Occipital lobe (tissue), 2 donors: ENCODE measurements around the gene CDC42BPB. TPM values are rescaled to one million over a fixed set of nuclear protein-coding genes. Genes with fewer than 3 reads are reported as not detected.

Source experiments
- DNase-seq: peaks from one replicate; lab custom pipeline; 2025; lab: John Stamatoyannopoulos, UW
- total RNA-seq: library from RNA; depleted of rRNA; stranded (reverse); fragments of >200 nt; gene quantifications from one replicate; pipeline ENCODE4 v1.2.3, GENCODE V29; 2014

Gene CDC42BPB
- total RNA-seq, 1 donor from 2014 or later, result 76.4 TPM

GRCh38 chr14:103094406-103095209 lies 37.3 kb upstream of the CDC42BPB start, which contains the start of gene EXOC3L4:
EXOC3L4 (plus strand) TSS chr14:103094725; CDS start chr14:103100220, 5,495 bp downstream.
- DNase-seq, result no peak

GRCh38 chr14:103093856-103094405 lies 36.6 kb upstream of the CDC42BPB start:
- DNase-seq, result no peak

- no peak for DNase-seq
Measured at GRCh38 chr14:103091883-103092222, 34.5 kb upstream of the CDC42BPB start.

GRCh38 chr14:103091041-103091882 lies 33.9 kb upstream of the CDC42BPB start:
- DNase-seq, result no peak

- DNase-seq, result no peak
Measured at GRCh38 chr14:103090481-103091020, 33.2 kb upstream of the CDC42BPB start.

GRCh38 chr14:103089386-103090335 lies 32.3 kb upstream of the CDC42BPB start:
- no peak for DNase-seq

GRCh38 chr14:103088921-103089320 lies 31.6 kb upstream of the CDC42BPB start:
- no peak for DNase-seq

GRCh38 chr14:103087343-103087835 lies 30.0 kb upstream of the CDC42BPB start:
- DNase-seq, result no peak

- no peak for DNase-seq
Measured at GRCh38 chr14:103086771-103087342, 29.5 kb upstream of the CDC42BPB start.

GRCh38 chr14:103085106-103086091 lies 28.1 kb upstream of the CDC42BPB start:
- no peak for DNase-seq

GRCh38 chr14:103084021-103084919 lies 26.9 kb upstream of the CDC42BPB start, which contains the start of gene LBHD2:
LBHD2 (plus strand) TSS chr14:103084210; CDS start chr14:103086013, 1,803 bp downstream.
- DNase-seq, result no peak

GRCh38 chr14:103081951-103082350 lies 24.6 kb upstream of the CDC42BPB start:
- no peak for DNase-seq

GRCh38 chr14:103078860-103079587 lies 21.7 kb upstream of the CDC42BPB start:
- DNase-seq, result no peak

- DNase-seq, result peak; percentile 23
Measured at GRCh38 chr14:103078420-103078749, 21.0 kb upstream of the CDC42BPB start.

GRCh38 chr14:103074729-103075367 lies 17.5 kb upstream of the CDC42BPB start:
- no peak for DNase-seq

- DNase-seq, result no peak
Measured at GRCh38 chr14:103073876-103074728, 16.8 kb upstream of the CDC42BPB start.
